IgD-negative memory B cell (primary cell): ENCODE results near the gene CCDC159. TPM values are rescaled to one million over a fixed set of nuclear protein-coding genes. Genes with fewer than 3 reads are reported as not detected.
"Not testable (repeated sequence)": the region's sequence is repeated elsewhere in the genome, so short reads cannot be mapped to it uniquely, and the experiment has no call there.

Source experiments
- H3K27ac Mint-ChIP-seq, 3 donors: one replicate each; pipeline ENCODE4 v1.8.0; 2020 to 2022; ENCODE audit warnings: mild to moderate bottlenecking in 3 of 3, mixed read lengths in 3 of 3, moderate library complexity in 1 of 3
- H3K27me3 Mint-ChIP-seq: one replicate; pipeline ENCODE4 v1.8.0; 2021; ENCODE audit warnings: mixed read lengths
- H3K36me3 Mint-ChIP-seq: one replicate; pipeline ENCODE4 v1.8.0; 2020; ENCODE audit warnings: mild to moderate bottlenecking, mixed read lengths
- H3K4me1 Mint-ChIP-seq, 3 donors: one replicate each; pipeline ENCODE4 v1.8.0; 2020 to 2022; ENCODE audit warnings: mixed read lengths in 3 of 3, mild to moderate bottlenecking in 1 of 3
- H3K4me3 Mint-ChIP-seq, 4 donors: one replicate each; pipeline ENCODE4 v1.8.0; 2020 to 2022; ENCODE audit warnings: mild to moderate bottlenecking in 4 of 4, mixed read lengths in 4 of 4, moderate library complexity in 3 of 4
- H3K9me3 Mint-ChIP-seq, 3 donors: one replicate each; pipeline ENCODE4 v1.8.0; 2020 to 2021; ENCODE audit warnings: mixed read lengths in 3 of 3, mild to moderate bottlenecking in 1 of 3
- polyA plus RNA-seq: library from polyadenylated mRNA; unstranded; fragments of 300-500 nt; fragmentation: Illumina TruSeq; gene quantifications from one replicate; pipeline ENCODE4 v1.2.3, GENCODE V29; 2021

CCDC159 gene
- polyA plus RNA-seq, 1 donor from 2014 or later: 24.1 TPM

- Mint-ChIP-seq H3K4me3 (no peak overlapping the region), H3K4me1 (peaks cover 0 to 7% (median 0%) of the 10 kb centered on the region in 3 donors), H3K27me3 (no peaks in the 10 kb centered on the region), H3K36me3 (peaks cover 8% of the 10 kb centered on the region), H3K27ac (no peak overlapping the region), H3K9me3 (no peaks in the 10 kb centered on the region)
Measured at GRCh38 chr19:11330127-11330526, 16.2 kb upstream of the CCDC159 start.

- Mint-ChIP-seq H3K4me3 (no peak overlapping the region), H3K27ac (no peak overlapping the region), H3K36me3 (peaks cover 12% of the 10 kb centered on the region), H3K9me3 (no peaks in the 10 kb centered on the region), H3K4me1 (peaks cover 0 to 7% (median 0%) of the 10 kb centered on the region in 3 donors), H3K27me3 (no peaks in the 10 kb centered on the region)
Measured at GRCh38 chr19:11331502-11331901, 14.8 kb upstream of the CCDC159 start.

- Mint-ChIP-seq H3K27me3 (no peaks in the 10 kb centered on the region), H3K27ac (no peak overlapping the region), H3K4me1 (peaks cover 0 to 9% (median 0%) of the 10 kb centered on the region in 3 donors), H3K36me3 (peaks cover 12% of the 10 kb centered on the region), H3K4me3 (no peak overlapping the region), H3K9me3 (no peaks in the 10 kb centered on the region)
Measured at GRCh38 chr19:11332822-11333221, 13.5 kb upstream of the CCDC159 start.

- Mint-ChIP-seq H3K27ac (peak overlapping the region in 1 of 3 donors; percentile 45), H3K4me1 (peaks cover 3 to 12% (median 5%) of the 10 kb centered on the region in 3 donors), H3K4me3 (peak overlapping the region in 1 of 4 donors; percentile 61), H3K36me3 (peaks cover 13% of the 10 kb centered on the region)
- H3K9me3 Mint-ChIP-seq, H3K27me3 Mint-ChIP-seq: not testable (repeated sequence)
Measured at GRCh38 chr19:11333838-11334237, 12.5 kb upstream of the CCDC159 start.

GRCh38 chr19:11335449-11336146 lies 10.7 kb upstream of the CCDC159 start:
- H3K36me3 Mint-ChIP-seq: peaks cover 9% of the 10 kb centered on the region
- no peaks in the 10 kb centered on the region for H3K27me3 Mint-ChIP-seq
- peak overlapping the region in 1 of 4 donors; percentile 32 for H3K4me3 Mint-ChIP-seq
- H3K4me1 Mint-ChIP-seq: peaks cover 8 to 11% (median 9%) of the 10 kb centered on the region in 3 donors
- H3K27ac Mint-ChIP-seq: no peak overlapping the region
- no peaks in the 10 kb centered on the region for H3K9me3 Mint-ChIP-seq

GRCh38 chr19:11337080-11337479 lies 9.2 kb upstream of the CCDC159 start:
- Mint-ChIP-seq H3K4me1 (peaks cover 8 to 12% (median 9%) of the 10 kb centered on the region in 3 donors), H3K27ac (peak overlapping the region in 1 of 3 donors; percentile 53), H3K4me3 (peak overlapping the region in 2 of 4 donors; percentile 63 to 79)

GRCh38 chr19:11338121-11338520 lies 8.2 kb upstream of the CCDC159 start:
- peak overlapping the region in 3 of 4 donors; percentile 38 to 85 (median 79) for H3K4me3 Mint-ChIP-seq
- peaks cover 7% of the 10 kb centered on the region for H3K36me3 Mint-ChIP-seq
- peak overlapping the region in 2 of 3 donors; percentile 57 to 70 for H3K27ac Mint-ChIP-seq
- no peaks in the 10 kb centered on the region for H3K27me3 Mint-ChIP-seq
- no peaks in the 10 kb centered on the region for H3K9me3 Mint-ChIP-seq
- peaks cover 8 to 12% (median 9%) of the 10 kb centered on the region in 3 donors for H3K4me1 Mint-ChIP-seq

More at GRCh38 chr19:11337080-11337479, 9.2 kb upstream of the CCDC159 start:
- no peaks in the 10 kb centered on the region for H3K27me3 Mint-ChIP-seq
- peaks cover 9% of the 10 kb centered on the region for H3K36me3 Mint-ChIP-seq
- no peaks in the 10 kb centered on the region for H3K9me3 Mint-ChIP-seq

- no peaks in the 10 kb centered on the region for H3K27me3 Mint-ChIP-seq
- peaks cover 8 to 12% (median 9%) of the 10 kb centered on the region in 3 donors for H3K4me1 Mint-ChIP-seq
- peak overlapping the region; percentile 83 to 94 (median 90) for H3K4me3 Mint-ChIP-seq
- peaks cover 5% of the 10 kb centered on the region for H3K36me3 Mint-ChIP-seq
- H3K27ac Mint-ChIP-seq: peak overlapping the region; percentile 57 to 88 (median 70)
- no peaks in the 10 kb centered on the region for H3K9me3 Mint-ChIP-seq
Measured at GRCh38 chr19:11338569-11339253, 7.6 kb upstream of the CCDC159 start.

- Mint-ChIP-seq H3K4me1 (peaks cover 11 to 12% (median 11%) of the 10 kb centered on the region in 3 donors), H3K27me3 (no peaks in the 10 kb centered on the region), H3K36me3 (peaks cover 5% of the 10 kb centered on the region), H3K9me3 (no peaks in the 10 kb centered on the region), H3K27ac (peak within 1 kb of the TSS; percentile 62 to 88 (median 70)), H3K4me3 (peak within 1 kb of the TSS; percentile 83 to 94 (median 90))
Measured at GRCh38 chr19:11339254-11340098, 6.8 kb upstream of the CCDC159 start, which contains the start of gene RAB3D. Gene RAB3D (minus strand): TSS chr19:11339657. CDS start chr19:11337399, 2,258 bp downstream.

GRCh38 chr19:11340099-11340467 lies 6.2 kb upstream of the CCDC159 start:
- H3K4me1 Mint-ChIP-seq: peaks cover 12 to 13% (median 12%) of the 10 kb centered on the region in 3 donors
- H3K27me3 Mint-ChIP-seq, H3K9me3 Mint-ChIP-seq, H3K36me3 Mint-ChIP-seq: not testable (repeated sequence)
- peak overlapping the region; percentile 83 to 94 (median 90) for H3K4me3 Mint-ChIP-seq
- H3K27ac Mint-ChIP-seq: peak overlapping the region; percentile 47 to 73 (median 62)

GRCh38 chr19:11342429-11342828 lies 3.9 kb upstream of the CCDC159 start:
- Mint-ChIP-seq H3K4me1 (peaks cover 19 to 28% (median 27%) of the 10 kb centered on the region in 3 donors), H3K9me3 (no peaks in the 10 kb centered on the region), H3K27me3 (no peaks in the 10 kb centered on the region), H3K36me3 (peaks cover 1% of the 10 kb centered on the region), H3K27ac (peak overlapping the region in 1 of 3 donors; percentile 59), H3K4me3 (peak overlapping the region in 2 of 4 donors; percentile 42 to 60)

GRCh38 chr19:11345122-11345803 lies 1.1 kb upstream of the CCDC159 start:
- peaks cover 4% of the 10 kb centered on the region for H3K36me3 Mint-ChIP-seq
- peak overlapping the region; percentile 79 to 85 (median 81) for H3K27ac Mint-ChIP-seq
- H3K4me1 Mint-ChIP-seq: peaks cover 11 to 21% (median 20%) of the 10 kb centered on the region in 3 donors
- H3K9me3 Mint-ChIP-seq: peaks cover 0 to 2% (median 0%) of the 10 kb centered on the region in 3 donors
- H3K27me3 Mint-ChIP-seq: no peaks in the 10 kb centered on the region
- peak overlapping the region; percentile 89 to 100 (median 98) for H3K4me3 Mint-ChIP-seq

- H3K27me3 Mint-ChIP-seq: no peaks in the 10 kb centered on the region
- H3K36me3 Mint-ChIP-seq: peaks cover 4% of the 10 kb centered on the region
- H3K4me3 Mint-ChIP-seq: peak overlapping the region; percentile 89 to 100 (median 98)
- H3K4me1 Mint-ChIP-seq: peaks cover 11 to 20% (median 19%) of the 10 kb centered on the region in 3 donors
- H3K27ac Mint-ChIP-seq: peak overlapping the region in 2 of 3 donors; percentile 79 to 93
- H3K9me3 Mint-ChIP-seq: peaks cover 0 to 2% (median 0%) of the 10 kb centered on the region in 3 donors
Measured at GRCh38 chr19:11347546-11348039, 1.3 kb downstream of the CCDC159 start.

GRCh38 chr19:11349171-11349570 lies 2.9 kb downstream of the CCDC159 start:
- peaks cover 11 to 20% (median 19%) of the 10 kb centered on the region in 3 donors for H3K4me1 Mint-ChIP-seq
- peak overlapping the region in 1 of 3 donors; percentile 59 for H3K27ac Mint-ChIP-seq
- H3K36me3 Mint-ChIP-seq: peaks cover 4% of the 10 kb centered on the region
- H3K9me3 Mint-ChIP-seq: peaks cover 0 to 2% (median 0%) of the 10 kb centered on the region in 3 donors
- no peaks in the 10 kb centered on the region for H3K27me3 Mint-ChIP-seq
- H3K4me3 Mint-ChIP-seq: peak overlapping the region in 2 of 4 donors; percentile 56 to 77
